GM19351 (cell line): ENCODE measurements around the gene SPINK5.

Source experiments
- ATAC-seq: cut with Tn5 transposase; IDR thresholded peaks from one replicate; pipeline ENCODE4 v1.9.1; 2021; ENCODE audit warnings: mild to moderate bottlenecking, moderate library complexity; ENCODE audit not compliant: unreplicated experiment

SPINK5 gene

DNA sequence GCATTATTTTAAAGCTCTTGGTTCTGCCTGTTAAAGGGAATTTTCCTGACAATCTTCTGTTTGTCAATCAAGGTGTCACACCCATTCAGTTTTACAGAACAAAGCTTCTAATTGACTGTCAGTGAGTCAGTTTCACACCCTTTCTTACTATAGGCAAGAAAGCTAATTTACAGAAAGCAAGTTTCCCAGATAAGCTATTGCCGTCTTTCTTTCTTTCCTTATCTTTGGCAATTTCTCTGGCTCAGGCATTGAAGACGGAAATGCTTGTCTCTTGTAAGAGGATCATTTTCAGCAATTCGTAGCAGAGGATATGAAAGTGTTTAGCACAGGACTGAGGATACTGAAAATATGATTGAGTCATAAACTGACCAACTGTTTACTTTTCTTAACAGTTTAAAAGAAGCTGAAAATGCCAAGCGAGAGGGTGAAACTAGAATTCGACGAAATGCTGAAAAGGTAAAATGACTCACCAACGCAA, 27.0 kb downstream of the SPINK5 start:
- peak; percentile 90 for ATAC-seq

DNA sequence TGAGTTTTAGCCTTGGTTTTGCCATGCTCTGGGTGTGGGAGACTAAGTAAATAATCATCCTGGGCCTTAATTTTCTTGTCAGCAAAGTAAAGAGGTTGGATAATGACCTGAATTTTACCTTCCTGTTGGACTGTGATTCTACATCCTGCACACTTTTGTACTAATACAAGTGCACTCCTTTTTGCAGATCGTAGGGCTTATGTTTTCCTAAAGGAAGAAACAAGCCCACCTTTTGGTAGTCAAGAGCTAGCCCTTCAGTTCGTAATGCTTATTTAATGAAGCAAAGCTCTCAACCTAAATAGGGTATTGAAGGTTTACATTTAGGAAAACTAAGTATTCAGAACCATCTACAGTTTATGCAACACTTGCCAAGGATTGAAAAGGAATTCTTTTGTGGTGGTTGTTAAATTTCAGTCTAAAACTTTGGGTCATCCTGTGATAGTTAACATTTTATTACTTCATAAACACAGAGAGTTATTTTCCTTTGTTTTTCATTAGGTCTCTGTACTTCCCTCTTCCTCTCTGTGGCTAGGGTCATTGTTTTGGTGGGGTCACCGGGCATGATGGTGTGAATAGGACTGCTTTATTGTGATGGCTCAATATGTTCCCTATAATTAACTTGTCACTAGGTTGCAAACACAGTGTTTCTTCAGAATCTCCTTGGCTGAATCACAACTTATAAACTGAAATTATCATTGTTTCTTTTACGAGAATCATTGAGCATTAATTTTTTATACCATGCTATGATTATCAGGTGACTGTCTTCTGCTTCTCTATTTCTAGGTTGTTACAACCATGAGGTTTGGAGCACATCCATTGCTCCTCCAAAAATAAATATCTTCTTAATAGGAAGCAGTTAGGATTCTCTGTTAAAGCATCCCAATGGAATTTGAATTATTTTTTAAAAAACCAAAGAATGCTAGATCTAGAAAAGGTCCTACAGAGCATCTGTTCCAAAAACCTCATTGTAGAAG, 28.5 kb downstream of the SPINK5 start:
- ATAC-seq: no peak

DNA sequence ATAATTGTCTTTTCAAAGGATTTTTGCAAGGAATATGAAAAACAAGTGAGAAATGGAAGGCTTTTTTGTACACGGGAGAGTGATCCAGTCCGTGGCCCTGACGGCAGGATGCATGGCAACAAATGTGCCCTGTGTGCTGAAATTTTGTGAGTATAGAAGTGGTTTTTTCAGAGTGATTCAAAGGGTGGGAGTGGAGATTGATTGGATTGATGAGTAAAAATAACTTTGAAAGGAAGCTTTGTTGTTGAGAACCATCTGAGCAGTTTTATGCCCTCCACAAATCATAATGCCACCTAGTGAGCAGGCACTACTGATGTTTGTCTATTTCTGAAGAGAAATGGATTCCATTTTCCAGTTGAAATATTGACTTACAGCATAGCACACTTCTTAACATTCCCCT, 30.6 kb downstream of the SPINK5 start:
- no peak for ATAC-seq

DNA sequence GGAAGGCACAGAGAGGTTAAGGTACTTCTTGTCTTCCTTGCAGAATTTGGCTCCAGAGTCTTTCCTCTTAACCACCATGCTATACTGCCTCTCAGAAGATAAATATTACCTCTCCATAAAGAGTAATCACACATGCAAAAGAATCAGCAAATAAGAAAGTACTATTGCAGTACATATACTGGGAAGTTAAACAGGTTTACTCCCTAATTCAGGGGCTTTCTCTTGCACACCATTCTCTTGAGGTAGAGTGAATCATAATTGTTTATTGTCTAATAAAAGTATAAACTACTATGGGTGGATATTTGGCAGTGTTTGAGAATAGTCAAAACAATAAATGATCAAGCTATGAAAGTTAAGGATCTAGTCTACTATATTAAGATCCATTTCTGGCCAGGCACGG, 40.4 kb downstream of the SPINK5 start:
- ATAC-seq: no peak

DNA sequence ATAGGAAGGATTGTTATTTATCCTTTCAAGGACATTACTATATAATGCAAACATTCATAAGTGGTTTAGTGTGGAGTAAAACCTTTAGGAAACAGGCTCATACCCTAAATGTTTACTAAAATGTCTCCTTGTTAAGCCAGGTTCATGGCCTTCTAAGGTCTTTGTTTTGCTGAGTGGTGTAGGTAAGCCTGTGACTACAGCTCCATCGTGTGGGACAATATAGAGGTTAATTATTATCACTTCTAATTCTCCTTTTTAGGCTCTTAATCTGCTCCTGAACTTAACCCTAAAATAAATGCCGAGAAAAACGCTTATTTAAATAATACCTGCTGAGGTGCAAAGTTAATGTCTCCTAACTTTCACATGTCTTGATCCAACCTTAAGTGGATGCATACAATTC, 43.8 kb downstream of the SPINK5 start:
- ATAC-seq: no peak

DNA sequence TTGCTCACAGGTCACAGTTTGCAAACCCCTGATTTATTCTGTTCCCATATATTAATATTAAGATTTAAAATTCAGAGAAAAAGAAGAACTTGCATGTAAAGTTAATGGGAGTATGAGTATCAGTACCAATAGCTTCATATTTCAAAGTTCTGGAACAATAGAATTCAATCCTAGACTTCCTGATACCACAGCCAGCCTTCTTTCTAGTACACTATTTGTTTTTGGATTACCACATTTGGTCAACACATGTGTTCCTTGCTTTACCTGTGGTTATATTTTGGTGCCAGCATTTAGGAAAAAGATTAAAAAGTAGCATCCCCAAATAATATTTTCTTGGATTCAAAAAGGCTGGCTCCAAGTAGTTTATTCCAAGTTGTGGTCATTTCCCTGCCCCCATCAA, 49.5 kb downstream of the SPINK5 start:
- no peak for ATAC-seq

DNA sequence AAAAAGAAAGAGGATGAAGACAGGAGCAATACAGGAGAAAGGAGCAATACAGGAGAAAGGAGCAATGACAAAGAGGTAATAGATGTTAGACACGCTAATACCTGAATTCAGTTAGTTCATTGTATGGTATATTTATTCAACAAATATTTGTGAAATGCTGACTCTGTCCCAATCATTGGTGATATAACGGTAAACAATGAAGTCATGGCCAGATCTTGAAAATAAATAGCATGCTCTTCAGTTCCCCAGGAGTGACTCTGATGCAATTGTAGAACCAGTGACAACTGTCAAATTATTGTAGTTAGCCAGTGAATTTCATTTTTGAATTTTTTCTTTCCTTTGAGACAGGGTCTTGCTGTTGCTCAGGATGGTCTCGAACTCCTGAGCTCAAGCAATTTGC, 56.5 kb downstream of the SPINK5 start:
- ATAC-seq: no peak

DNA sequence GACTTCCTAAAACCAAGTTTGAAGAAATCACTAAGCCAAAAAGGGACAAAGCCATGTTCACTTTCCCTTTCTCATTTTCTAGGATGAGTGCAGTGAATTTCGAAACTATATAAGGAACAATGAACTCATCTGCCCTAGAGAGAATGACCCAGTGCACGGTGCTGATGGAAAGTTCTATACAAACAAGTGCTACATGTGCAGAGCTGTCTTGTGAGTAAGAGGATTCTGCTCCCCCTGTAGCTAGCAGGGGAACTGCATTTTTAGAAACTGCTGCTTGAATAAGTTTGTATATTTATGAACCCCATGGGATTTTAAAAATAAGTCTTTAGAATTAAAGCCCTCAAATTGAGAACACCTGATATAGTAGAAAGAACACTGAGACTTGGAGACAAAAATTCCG, 61.9 kb downstream of the SPINK5 start:
- peak; percentile 64 for ATAC-seq

DNA sequence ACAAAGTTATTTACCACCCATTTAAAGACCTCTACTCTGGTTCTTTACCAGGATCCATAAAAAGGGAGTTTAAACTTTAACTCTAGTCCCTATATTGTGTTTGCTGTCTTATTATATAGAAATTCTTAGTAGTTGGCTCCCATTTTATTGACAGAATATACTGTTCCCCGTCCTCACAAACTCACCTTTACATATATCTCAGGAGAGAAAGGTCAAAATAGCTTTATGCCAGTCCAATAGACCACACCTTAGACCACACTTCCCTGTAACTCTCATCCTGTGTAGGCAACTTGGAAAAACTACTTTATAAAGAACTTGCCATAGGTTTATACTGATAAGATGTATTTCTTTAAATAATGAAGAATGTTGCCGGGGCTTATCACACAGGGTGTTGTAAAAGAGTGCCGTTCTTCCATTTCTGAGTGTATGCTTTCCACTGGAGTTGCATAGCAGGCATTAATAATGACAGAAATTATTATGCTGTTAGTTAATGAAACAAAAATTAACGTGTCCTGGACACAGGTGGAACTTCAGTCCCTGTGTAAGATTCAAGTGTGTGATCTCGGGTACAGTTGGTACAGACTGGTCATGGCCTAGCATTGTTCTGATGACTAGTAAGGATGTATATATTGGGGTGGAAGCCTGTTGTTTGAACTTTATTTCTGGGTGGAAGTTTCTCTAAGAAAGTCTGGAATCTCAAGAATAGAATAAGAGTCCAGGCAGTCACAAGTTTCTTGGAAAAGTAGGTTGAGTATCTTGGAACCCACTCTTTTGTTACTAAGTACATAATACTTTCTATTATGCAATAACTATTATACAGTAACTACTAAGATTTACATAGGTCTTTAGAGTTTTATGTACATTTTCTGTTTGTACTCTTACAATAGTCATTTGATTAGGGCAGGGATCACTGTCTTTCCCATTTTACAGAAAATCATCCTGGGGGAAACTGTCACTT, 71.6 kb downstream of the SPINK5 start:
- no peak for ATAC-seq

DNA sequence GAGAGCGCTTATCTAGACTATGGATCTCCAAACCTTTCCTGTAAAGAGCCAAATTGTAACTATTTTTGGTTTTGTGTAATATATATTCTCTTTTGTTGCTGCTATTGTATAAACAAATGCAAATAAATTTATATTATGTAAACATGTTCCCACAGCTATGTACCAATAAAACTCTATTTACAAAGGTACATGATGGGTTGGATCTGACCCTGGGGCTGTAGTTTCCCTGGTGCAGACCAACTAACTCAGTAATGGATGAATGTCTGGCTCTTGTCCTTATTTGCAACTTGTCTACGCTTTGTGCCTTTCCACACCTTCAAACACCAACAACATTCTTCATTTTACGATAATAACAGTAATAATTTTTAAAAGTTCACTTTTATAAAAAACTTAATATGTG, 77.1 kb downstream of the SPINK5 start:
- ATAC-seq: no peak

DNA sequence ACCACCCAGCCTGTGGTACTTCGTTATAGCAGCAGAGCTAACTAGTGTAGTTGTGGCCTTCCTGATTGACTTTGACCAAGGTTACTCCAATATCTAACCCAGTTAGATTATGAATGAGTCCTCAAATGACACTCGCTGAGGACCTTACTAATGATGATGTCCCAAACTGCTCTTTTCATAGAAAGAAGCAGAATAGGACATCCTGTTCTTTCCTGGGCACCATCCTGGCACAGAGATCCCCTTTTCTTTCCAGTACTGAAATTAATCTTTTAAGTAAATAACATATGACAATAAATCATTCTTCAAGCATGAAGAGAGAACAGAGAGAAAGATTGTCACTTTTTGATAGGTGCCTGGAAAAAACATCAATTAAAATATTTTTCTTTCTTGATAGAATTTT, 77.9 kb downstream of the SPINK5 start:
- ATAC-seq: no peak

DNA sequence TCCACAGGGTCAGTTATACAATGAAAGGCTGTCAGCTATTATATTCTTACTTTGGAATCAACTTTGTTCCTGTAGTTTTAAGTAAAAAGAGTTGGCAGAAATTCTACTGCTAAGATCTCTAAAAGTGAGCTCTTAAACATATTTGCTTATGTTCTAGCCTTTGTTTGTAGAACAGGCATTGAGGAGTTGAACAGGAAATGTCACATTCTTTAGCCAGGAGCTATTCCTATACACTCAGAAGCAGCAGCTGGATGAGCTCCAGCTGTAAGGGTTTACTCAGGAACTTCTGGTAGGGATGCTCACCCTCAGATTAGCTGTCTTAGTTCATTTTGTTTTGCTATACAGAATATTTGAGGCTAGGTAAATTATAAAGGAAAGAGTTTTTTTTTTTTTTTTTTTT, 82.1 kb downstream of the SPINK5 start:
- ATAC-seq: no peak

DNA sequence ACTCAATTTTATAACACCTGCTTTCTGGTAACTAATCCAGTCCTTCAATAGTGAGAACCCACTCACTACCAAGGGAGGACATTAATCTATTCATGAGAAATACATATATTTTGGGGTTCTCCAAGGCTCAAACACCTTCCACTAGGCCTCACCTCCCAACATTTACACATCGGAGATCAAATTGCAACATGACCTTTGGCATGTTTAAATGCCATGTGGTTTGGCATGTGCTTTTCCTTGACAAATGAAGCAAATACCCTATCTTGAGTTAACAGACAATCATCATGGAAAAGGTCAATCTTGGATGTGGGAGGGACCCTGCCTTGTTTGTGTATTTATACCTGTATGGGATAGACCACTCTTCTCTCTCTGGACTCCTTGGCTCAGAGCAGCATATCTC, 82.7 kb downstream of the SPINK5 start:
- no peak for ATAC-seq

DNA sequence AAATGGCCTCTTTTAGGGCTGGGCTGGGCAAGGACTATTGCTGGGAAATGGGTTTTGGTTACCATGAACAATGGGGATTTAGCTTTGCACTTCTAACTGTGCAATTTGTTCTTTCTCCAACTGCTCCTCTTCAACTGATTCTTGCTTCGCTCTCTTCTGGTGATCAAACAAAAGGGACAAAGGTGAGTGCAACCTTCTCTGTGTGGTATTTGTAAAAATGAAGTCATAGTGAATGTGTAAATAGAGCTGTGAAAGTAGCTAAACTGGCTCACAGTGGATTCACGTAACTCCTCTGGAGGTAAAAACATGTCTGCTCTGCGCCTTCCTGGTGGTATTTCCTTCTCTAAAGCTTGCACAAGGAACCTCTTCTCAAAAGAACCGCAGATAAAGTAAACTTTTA, 83.6 kb downstream of the SPINK5 start:
- ATAC-seq: no peak

DNA sequence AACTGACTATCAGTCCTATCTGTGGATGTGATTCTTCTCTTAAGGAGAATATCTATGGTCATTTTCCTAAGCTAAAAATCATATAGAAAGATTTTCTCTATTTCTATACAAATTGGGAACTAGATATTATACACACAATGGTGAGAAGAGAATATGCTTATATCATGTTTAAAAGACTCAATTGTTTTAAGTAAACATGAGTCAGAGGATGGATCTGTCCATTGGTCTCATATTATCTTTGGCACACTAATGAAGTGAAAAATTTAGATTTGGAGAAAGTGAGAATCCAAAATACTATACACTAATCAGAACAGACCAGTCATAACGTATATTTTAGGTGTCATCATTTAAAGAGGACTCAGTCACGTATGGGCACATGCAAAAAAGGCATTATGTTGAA, 88.1 kb downstream of the SPINK5 start:
- no peak for ATAC-seq

DNA sequence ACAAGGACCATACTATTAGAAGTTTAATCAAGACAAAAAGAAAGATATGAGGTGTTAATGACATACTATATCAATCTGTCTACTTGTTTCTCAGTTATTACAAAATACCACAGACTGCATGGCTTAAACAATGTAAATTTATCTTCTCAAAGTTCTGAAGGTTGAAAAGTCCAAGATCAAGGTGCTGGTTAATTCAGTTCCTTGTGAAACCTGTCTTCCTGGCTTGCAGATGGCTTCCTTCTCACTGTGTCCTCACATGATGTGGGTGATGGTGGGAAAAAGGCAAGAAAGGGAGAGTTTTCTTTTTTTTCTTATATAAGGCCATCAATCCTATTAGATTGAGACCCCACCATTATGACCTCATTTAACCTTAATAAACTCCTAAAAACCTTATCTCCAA, 89.0 kb downstream of the SPINK5 start:
- ATAC-seq: no peak

DNA sequence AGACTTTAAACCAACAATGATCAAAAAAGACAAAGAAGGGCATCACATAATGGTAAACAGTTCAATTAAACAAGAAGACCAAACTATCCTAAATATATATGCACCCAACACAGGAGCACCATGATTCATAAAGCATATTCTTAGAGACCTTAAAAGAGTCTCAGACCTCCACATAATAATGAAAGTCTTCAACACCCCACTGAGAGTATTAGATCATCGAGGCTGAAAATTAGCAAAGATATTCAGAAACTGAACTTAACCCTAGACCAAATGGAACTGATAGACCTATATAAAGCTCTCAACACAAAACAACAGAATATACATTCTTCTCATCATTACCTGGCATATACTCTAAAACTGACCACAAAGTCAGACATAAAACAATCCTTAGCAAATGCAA, 92.8 kb downstream of the SPINK5 start:
- ATAC-seq: no peak

DNA sequence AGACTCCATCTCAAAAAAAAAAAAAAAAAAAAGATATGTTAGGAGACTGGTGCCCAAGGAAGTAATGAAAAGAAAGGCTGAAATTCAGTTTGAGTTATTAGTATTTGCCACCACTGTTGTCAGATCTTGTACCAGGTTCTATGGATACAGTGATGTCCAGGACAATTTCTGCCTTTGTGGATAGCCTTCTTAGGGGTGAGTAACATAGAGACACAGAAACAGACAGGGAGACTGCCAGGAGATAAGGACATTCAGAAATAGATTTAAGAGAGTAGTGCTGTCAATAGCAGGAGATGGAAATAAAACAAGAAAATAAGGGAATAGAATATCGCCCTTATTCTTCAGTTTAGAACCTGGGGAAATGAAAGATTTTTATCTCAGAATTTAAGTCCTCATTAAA, 98.3 kb downstream of the SPINK5 start:
- ATAC-seq: no peak

DNA sequence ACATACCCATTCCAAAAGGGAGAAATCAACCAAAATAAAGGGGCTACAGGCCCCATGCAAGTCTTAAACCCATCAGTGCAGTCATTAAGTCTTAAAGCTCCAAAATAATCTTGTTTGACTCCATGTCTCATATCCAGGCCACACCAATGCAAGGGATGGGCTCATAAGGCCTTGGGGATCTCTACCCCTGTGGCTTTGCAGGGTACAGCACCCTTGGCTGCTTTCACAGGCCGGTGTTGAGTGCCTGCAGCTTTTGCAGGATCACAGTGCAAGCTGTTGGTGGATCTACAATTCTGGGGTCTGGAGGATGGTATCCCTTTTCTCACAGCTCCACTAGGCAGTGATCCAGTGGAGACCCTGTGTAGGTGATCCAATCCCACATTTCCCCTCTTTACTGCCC, 99.6 kb downstream of the SPINK5 start:
- no peak for ATAC-seq

DNA sequence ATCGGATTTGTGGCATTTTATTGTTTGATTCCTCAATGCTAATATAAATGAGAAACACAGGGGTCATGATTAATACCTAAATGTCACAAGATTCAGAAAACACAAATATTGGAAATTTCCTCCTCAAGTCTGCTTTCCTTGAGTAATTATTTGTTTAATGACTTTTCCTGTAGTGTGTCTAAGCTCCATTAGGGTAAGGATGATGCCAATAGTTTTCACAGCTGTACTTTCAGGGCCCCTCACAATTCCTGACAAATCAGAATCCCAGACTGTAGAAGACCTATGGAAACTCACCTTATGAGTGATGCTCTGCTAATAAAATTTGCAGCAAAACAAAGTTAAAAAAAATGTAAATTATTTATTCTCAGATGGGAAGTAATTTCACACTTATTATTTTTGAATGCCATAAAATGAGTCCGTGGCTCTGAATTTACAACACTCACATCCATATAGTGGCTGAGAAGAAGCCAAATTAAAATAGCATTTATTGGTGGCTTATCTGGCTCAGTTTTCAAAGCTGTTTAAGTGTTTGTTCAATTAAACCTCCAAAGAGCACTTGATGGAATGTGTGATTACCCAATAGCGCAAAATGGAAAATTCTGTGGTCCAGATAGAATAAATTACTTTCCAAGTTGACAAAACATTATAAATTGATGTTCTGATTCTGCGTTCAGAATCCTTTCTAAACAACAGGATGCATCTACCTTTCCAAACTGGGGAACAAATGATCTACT, 102.9 kb downstream of the SPINK5 start:
- no peak for ATAC-seq

DNA sequence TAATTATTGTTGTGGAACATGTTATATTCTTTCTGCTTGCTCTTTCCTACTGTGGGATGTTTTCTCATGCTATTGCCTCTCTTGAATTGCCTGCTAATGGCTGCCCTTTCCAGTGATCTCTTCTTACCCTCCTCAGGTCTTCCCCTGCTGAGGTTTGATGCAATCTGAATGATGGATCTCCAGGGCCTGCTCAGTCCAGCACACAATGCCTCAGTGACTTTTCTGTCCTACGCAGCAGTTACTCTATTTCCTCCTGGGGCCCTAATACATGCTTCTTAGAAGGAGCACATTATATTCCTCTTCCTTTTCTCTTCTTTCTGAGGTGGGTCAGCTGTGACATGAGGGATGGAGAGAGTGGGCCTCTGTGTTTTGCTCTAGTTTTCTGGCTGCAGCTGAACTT, 104.5 kb downstream of the SPINK5 start, which contains the start of gene SPINK14:
Gene SPINK14 (plus strand): TSS at position 301 of the 400 bp plus-strand sequence. CDS start 1,187 bp downstream, outside the sequence.
- ATAC-seq: no peak
